Measurements from ENCODE around the gene PLEK2. TPM values are rescaled to one million over a fixed set of nuclear protein-coding genes. Genes with fewer than 3 reads are reported as not detected.

PLEK2 gene
- total and polyA plus RNA-seq, 4 donors = 2.8 to 4.9 (median 3.9) TPM

GRCh38 chr14:67392123-67392522, 19.8 kb downstream of the PLEK2 start:
- no peak for ATAC-seq (ENCODE audit: insufficient read depth, low FRiP score)
- Histone ChIP-seq H3K4me3 (no peak overlapping the region), H3K4me1 (ENCODE audit: control insufficient read depth in 5 of 5, insufficient read depth in 5 of 5, low read length in 5 of 5) (peaks cover 0 to 10% (median 0%) of the 10 kb centered on the region in 5 donors), H3K9ac (ENCODE audit: insufficient read depth in 1 of 2, low read length in 2 of 2) (no peak overlapping the region), H3K27me3 (ENCODE audit: control insufficient read depth in 3 of 3, insufficient read depth in 3 of 3, low read length in 2 of 3) (no peaks in the 10 kb centered on the region), H3K9me3 (ENCODE audit: control insufficient read depth in 4 of 4, insufficient read depth in 3 of 4, low read length in 3 of 4) (no peaks in the 10 kb centered on the region), H3K27ac (ENCODE audit: low read depth in 1 of 2, low read length in 1 of 2) (no peak overlapping the region), H3K36me3 (ENCODE audit: control insufficient read depth in 4 of 4, insufficient read depth in 4 of 4, low read length in 4 of 4) (peaks cover 0 to 2% (median under 1%) of the 10 kb centered on the region in 4 donors)
- DNase-seq = peak in 1 of 3 donors; percentile 50
- no peak for TF ChIP-seq CTCF (IDR thresholded peaks at IDR 0.05; ENCODE audit: control extremely low read depth, extremely low read depth)
- WGBS, 2 donors = 73 to 84% methylated on average over 3 of the region's 3 CpGs

DNA sequence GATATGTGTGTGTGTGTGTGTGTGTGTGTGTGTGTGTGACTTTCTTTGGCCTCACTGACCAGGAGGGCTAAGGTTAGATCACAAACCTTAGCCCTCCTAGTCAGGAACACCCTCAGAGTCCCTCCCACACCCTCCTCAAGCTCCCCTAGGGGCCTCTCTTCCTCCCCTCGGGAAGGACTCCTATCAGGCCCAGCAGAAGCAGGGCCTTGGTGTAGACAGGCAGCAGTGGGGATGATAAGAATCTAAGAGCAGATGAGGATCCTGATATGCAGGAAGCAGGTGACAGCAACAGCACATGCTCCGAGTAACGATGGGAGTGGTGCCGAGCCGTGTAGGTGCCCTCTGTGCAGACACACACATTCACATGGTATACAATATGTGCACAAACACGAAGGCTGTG, 20.7 kb downstream of the PLEK2 start:
- no peak for ATAC-seq (ENCODE audit: insufficient read depth, low FRiP score)
- H3K27ac ChIP-seq (ENCODE audit: low read depth in 1 of 2, low read length in 1 of 2) = no peak overlapping the region
- H3K9me3 ChIP-seq (ENCODE audit: control insufficient read depth in 4 of 4, insufficient read depth in 3 of 4, low read length in 3 of 4) = no peaks in the 10 kb centered on the region
- H3K36me3 ChIP-seq (ENCODE audit: control insufficient read depth in 4 of 4, insufficient read depth in 4 of 4, low read length in 4 of 4) = peaks cover 0 to 4% (median 1%) of the 10 kb centered on the region in 4 donors
- no peak for TF ChIP-seq CTCF (IDR thresholded peaks at IDR 0.05; ENCODE audit: control extremely low read depth, extremely low read depth)
- H3K27me3 ChIP-seq (ENCODE audit: control insufficient read depth in 3 of 3, insufficient read depth in 3 of 3, low read length in 2 of 3) = no peaks in the 10 kb centered on the region
- 24 to 67% methylated on average over 6 of the region's 6 CpGs for WGBS, 2 donors
- no peak for DNase-seq
- H3K9ac ChIP-seq (ENCODE audit: insufficient read depth in 1 of 2, low read length in 2 of 2) = no peak overlapping the region
- peaks cover 0 to 10% (median 0%) of the 10 kb centered on the region in 5 donors for H3K4me1 ChIP-seq (ENCODE audit: control insufficient read depth in 5 of 5, insufficient read depth in 5 of 5, low read length in 5 of 5)
- no peak overlapping the region for H3K4me3 ChIP-seq

- H3K27ac ChIP-seq (ENCODE audit: low read depth in 1 of 2, low read length in 1 of 2) = no peak overlapping the region
- peaks cover 2 to 8% (median 7%) of the 10 kb centered on the region in 4 donors for H3K36me3 ChIP-seq (ENCODE audit: control insufficient read depth in 4 of 4, insufficient read depth in 4 of 4, low read length in 4 of 4)
- no peak overlapping the region for H3K4me3 ChIP-seq
- no peak for TF ChIP-seq CTCF (IDR thresholded peaks at IDR 0.05; ENCODE audit: control extremely low read depth, extremely low read depth)
- H3K27me3 ChIP-seq (ENCODE audit: control insufficient read depth in 3 of 3, insufficient read depth in 3 of 3, low read length in 2 of 3) = no peaks in the 10 kb centered on the region
- ATAC-seq (ENCODE audit: insufficient read depth, low FRiP score) (no peak), DNase-seq (no peak)
- no peaks in the 10 kb centered on the region for H3K9me3 ChIP-seq (ENCODE audit: control insufficient read depth in 4 of 4, insufficient read depth in 3 of 4, low read length in 3 of 4)
- WGBS, 2 donors = 84 to 100% methylated on average over 1 of the region's 1 CpG
- peaks cover 0 to 10% (median 0%) of the 10 kb centered on the region in 5 donors for H3K4me1 ChIP-seq (ENCODE audit: control insufficient read depth in 5 of 5, insufficient read depth in 5 of 5, low read length in 5 of 5)
- H3K9ac ChIP-seq (ENCODE audit: insufficient read depth in 1 of 2, low read length in 2 of 2) = no peak overlapping the region
These were observed 22.0 kb downstream of the PLEK2 start for GRCh38 chr14:67389811-67390534.
